Pancreas (tissue), 10 donors: Measurements from ENCODE around the gene NKX2-8. TPM values are rescaled to one million over a fixed set of nuclear protein-coding genes. Genes with fewer than 3 reads are reported as not detected.

Source experiments
- ATAC-seq, 4 donors: fragments of 200-7000 bp; cut with Tn5 transposase; one replicate each; pipeline versions ENCODE4 v1.8.0 to v1.9.1; 2020; ENCODE audit warnings: mild to moderate bottlenecking in 4 of 4, moderate library complexity in 4 of 4
- DNase-seq, 6 donors: peaks; one replicate each; pipeline ENCODE4 v3.0.0-alpha.2; 2020
- FAIRE-seq: peaks from 2 replicates; lab custom pipeline; 2012; peaks lifted over from hg19 to GRCh38; lab: Jason Lieb, UNC
- H3K27ac ChIP-seq, 4 donors: fragments of 200-600 bp; sonication (generic); 1 replicate in 3 of 4; 2 replicates in 1 of 4; pipeline versions ENCODE4 v1.5.0 to v1.8.0; 2020
- H3K27me3 ChIP-seq, 4 donors: fragments of 200-600 bp; one replicate each; pipeline ENCODE4 v1.8.0; 2021
- H3K36me3 ChIP-seq, 3 donors: fragments of 200-600 bp; sonication (generic) in 1 of 3; one replicate each; pipeline versions ENCODE4 v1.5.0 to v1.8.0; 2020 to 2021
- H3K4me1 ChIP-seq, 3 donors: fragments of 200-600 bp; one replicate each; pipeline ENCODE4 v1.8.0; 2021
- H3K4me3 ChIP-seq, 4 donors: fragments of 200-600 bp; sonication (generic) in 2 of 4; one replicate each; pipeline versions ENCODE4 v1.5.0 to v1.8.0; 2020 to 2021
- H3K9me3 ChIP-seq, 4 donors: fragments of 200-600 bp; one replicate each; pipeline ENCODE4 v1.8.0; 2021
- CTCF ChIP-seq, 4 donors: fragments of 200-600 bp; sonication (generic) in 3 of 4; IDR thresholded peaks; one replicate each; pipeline versions ENCODE4 v1.5.0 to v1.8.0; 2021; ENCODE audit warnings: antibody characterized with exemption in 4 of 4
- WGBS, 2 donors: extraction: QIAGEN DNeasy Blood & Tissue Kit; methylation state at CpG; one replicate each; pipeline ENCODE4 v1.1.7; 2013; 5-methylcytosine and 5-hydroxymethylcytosine counted together
- intact Hi-C, 3 donors: fragments of 100-400 bp; cut with DNase I; formaldehyde crosslinking; loops; one replicate each; pipeline versions ENCODE4 v1.11.1 to v1.14.2; 2022
- polyA plus RNA-seq, 2 donors: library from polyadenylated mRNA; stranded (reverse); fragments of 200-250 nt; gene quantifications; one replicate each; pipeline ENCODE4 v1.2.3, GENCODE V29; 2013
- total RNA-seq, 6 donors: library from RNA; stranded (reverse); fragmentation: NEBNext Ultra II Directional in 4 of 6; extraction: Animal tissue kit (Norgen Biotek cat#: 25700) in 4 of 6; gene quantifications; one replicate each; pipeline versions ENCODE4 v1.2.1 to v1.2.4, GENCODE V29; 2021 to 2023
- donor health status: healthy with polysubstance abuse.
- donor health status: DM: no; HTN: no; CAD: no; lungs with moderate emphysema.
- donor health status: DM: no; HTN: no; CAD: no.
- donor health status: control.
- donor health status: control.
- donor health status: Bipolar disorder and iron deficiency.
- donor health status: DM: yes; HTN: yes; CAD: no.
- donor health status: DM: no; HTN: no; CAD: no.
- donor health status: DM: no; HTN: no; CAD: no.
- donor health status: DM: yes; HTN: yes; CAD: no.

NKX2-8 gene
- total RNA-seq (under 1 TPM in 1 of 6 donors, not detected in 5; 0.31 TPM), polyA plus RNA-seq (not detected)

GRCh38 chr14:36582011-36582873, at the start of gene NKX2-8:
NKX2-8 (minus strand) TSS chr14:36582614; CDS start chr14:36582389, 225 bp downstream.
- peak; percentile 55 to 79 (median 69) for ATAC-seq
- H3K27ac ChIP-seq, result no peak within 1 kb of the TSS
- peaks cover 0 to 5% (median 0%) of the 10 kb centered on the region in 3 donors for H3K4me1 ChIP-seq
- 2% methylated on average over 61 of the region's 62 CpGs for WGBS, 2 donors
- no peaks in the 10 kb centered on the region for H3K36me3 ChIP-seq
- DNase-seq, result peak in 2 of 6 donors; percentile 65 to 71
- H3K4me3 ChIP-seq, result peak within 1 kb of the TSS; percentile 24 to 65 (median 36)
- no peak for FAIRE-seq
- H3K27me3 ChIP-seq, result peaks cover 0 to 43% (median 17%) of the 10 kb centered on the region in 4 donors
- intact Hi-C loops, result no loop called here
- H3K9me3 ChIP-seq, result no peaks in the 10 kb centered on the region
- no peak for TF ChIP-seq CTCF (IDR thresholded peaks at IDR 0.05)

GRCh38 chr14:36627981-36628380, 45.6 kb upstream of the NKX2-8 start:
- intact Hi-C loops, result no loop called here
- H3K4me3 ChIP-seq, result no peak overlapping the region
- no peak for FAIRE-seq
- H3K4me1 ChIP-seq, result no peaks in the 10 kb centered on the region
- WGBS, 2 donors, result 53 to 56% methylated on average over 3 of the region's 3 CpGs
- no peak overlapping the region for H3K27ac ChIP-seq
- H3K36me3 ChIP-seq, result no peaks in the 10 kb centered on the region
- no peak for TF ChIP-seq CTCF (IDR thresholded peaks at IDR 0.05)
- ATAC-seq, result no peak
- H3K9me3 ChIP-seq, result no peaks in the 10 kb centered on the region
- no peak for DNase-seq
- H3K27me3 ChIP-seq, result peaks cover 0 to 4% (median 0%) of the 10 kb centered on the region in 4 donors

GRCh38 chr14:36626151-36626550, 43.7 kb upstream of the NKX2-8 start:
- Histone ChIP-seq H3K9me3 (no peaks in the 10 kb centered on the region), H3K27me3 (no peaks in the 10 kb centered on the region), H3K4me1 (no peaks in the 10 kb centered on the region), H3K27ac (no peak overlapping the region), H3K36me3 (no peaks in the 10 kb centered on the region), H3K4me3 (no peak overlapping the region)
- intact Hi-C loops, result no loop called here
- TF ChIP-seq CTCF (IDR thresholded peaks at IDR 0.05), result no peak
- no peak for ATAC-seq
- WGBS, 2 donors, result 57 to 59% methylated on average over 4 of the region's 4 CpGs
- DNase-seq, result no peak
- no peak for FAIRE-seq

GRCh38 chr14:36625436-36625835, 43.0 kb upstream of the NKX2-8 start:
- Histone ChIP-seq H3K9me3 (no peaks in the 10 kb centered on the region), H3K36me3 (no peaks in the 10 kb centered on the region), H3K4me1 (no peaks in the 10 kb centered on the region), H3K4me3 (no peak overlapping the region), H3K27ac (no peak overlapping the region), H3K27me3 (no peaks in the 10 kb centered on the region)
- ATAC-seq, result no peak
- no peak for TF ChIP-seq CTCF (IDR thresholded peaks at IDR 0.05)
- DNase-seq, result no peak
- intact Hi-C loops, result no loop called here
- FAIRE-seq, result no peak
- 50 to 67% methylated on average over 4 of the region's 4 CpGs for WGBS, 2 donors

GRCh38 chr14:36625014-36625413, 42.6 kb upstream of the NKX2-8 start:
- TF ChIP-seq CTCF (IDR thresholded peaks at IDR 0.05), result no peak
- H3K4me3 ChIP-seq, result no peak overlapping the region
- WGBS, 2 donors, result 80 to 83% methylated on average over 1 of the region's 1 CpG
- H3K9me3 ChIP-seq, result no peaks in the 10 kb centered on the region
- H3K27me3 ChIP-seq, result no peaks in the 10 kb centered on the region
- DNase-seq, result no peak
- H3K36me3 ChIP-seq, result no peaks in the 10 kb centered on the region
- intact Hi-C loops, result no loop called here
- H3K27ac ChIP-seq, result no peak overlapping the region
- no peaks in the 10 kb centered on the region for H3K4me1 ChIP-seq
- no peak for ATAC-seq
- no peak for FAIRE-seq
